Right lobe of liver (tissue), 4 donors: ENCODE measurements around the gene AGPS.

Experiments used
- POLR2A ChIP-seq: fragments of 450-650 bp; IDR thresholded peaks from one replicate; pipeline ENCODE4 v1.6.1; 2017; ENCODE audit warnings: antibody characterized with exemption, mild to moderate bottlenecking
- TF ChIP-seq, protein P1 (sequence below), 4 donors: fragments of 200-600 bp in 3 of 4; fragments of 450-650 bp in 1 of 4; IDR thresholded peaks; one replicate each; pipeline versions ENCODE4 v1.5.1 to v1.8.0; 2016 to 2022; ENCODE audit warnings: antibody characterized with exemption in 4 of 4, mild to moderate bottlenecking in 2 of 4
- donor health status: DM: no; HTN: no; CAD: no.
- donor health status: DM: no; HTN: no; CAD: no.
- donor health status: DM: no; HTN: yes; CAD: no.

DNA sequence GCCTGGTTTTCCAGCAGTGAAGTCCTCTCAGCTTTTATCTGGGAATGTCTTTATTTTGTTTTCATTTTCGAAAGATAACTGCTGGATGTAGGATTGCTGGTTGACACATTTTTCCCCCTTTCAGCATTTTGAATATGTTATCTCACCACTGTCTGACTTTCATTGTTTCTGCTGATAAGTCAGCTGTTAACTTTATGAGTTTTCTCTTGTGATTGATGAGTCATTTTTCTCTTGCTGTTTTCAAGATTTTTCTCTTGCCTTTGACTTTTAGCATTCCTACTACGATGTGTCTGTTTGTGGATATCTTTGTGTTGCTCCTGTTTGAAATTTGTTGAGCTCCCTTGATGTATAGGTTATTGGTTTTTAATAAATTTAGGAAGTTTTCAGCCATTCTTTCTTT, 85.5 kb downstream of the AGPS start:
- no peak for TF ChIP-seq POLR2A
- TF ChIP-seq, protein P1, sequence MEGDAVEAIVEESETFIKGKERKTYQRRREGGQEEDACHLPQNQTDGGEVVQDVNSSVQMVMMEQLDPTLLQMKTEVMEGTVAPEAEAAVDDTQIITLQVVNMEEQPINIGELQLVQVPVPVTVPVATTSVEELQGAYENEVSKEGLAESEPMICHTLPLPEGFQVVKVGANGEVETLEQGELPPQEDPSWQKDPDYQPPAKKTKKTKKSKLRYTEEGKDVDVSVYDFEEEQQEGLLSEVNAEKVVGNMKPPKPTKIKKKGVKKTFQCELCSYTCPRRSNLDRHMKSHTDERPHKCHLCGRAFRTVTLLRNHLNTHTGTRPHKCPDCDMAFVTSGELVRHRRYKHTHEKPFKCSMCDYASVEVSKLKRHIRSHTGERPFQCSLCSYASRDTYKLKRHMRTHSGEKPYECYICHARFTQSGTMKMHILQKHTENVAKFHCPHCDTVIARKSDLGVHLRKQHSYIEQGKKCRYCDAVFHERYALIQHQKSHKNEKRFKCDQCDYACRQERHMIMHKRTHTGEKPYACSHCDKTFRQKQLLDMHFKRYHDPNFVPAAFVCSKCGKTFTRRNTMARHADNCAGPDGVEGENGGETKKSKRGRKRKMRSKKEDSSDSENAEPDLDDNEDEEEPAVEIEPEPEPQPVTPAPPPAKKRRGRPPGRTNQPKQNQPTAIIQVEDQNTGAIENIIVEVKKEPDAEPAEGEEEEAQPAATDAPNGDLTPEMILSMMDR (IDR thresholded peaks at IDR 0.05): no peak
